B cell (primary cell): ENCODE data around the gene UBL5. TPM values are rescaled to one million over a fixed set of nuclear protein-coding genes. Genes with fewer than 3 reads are reported as not detected.

Source experiments
- ATAC-seq: fragments of 200-7000 bp; cut with Tn5 transposase; one replicate; pipeline ENCODE4 v1.10.0; 2021; ENCODE audit warnings: low read depth, mild to moderate bottlenecking, moderate number of reproducible peaks, moderate library complexity
- CTCF ChIA-PET: fragments of 350-600 bp; sonication (Branson Sonifier 250); formaldehyde crosslinking; loops from one replicate; lab custom pipeline; 2021; ENCODE audit warnings: antibody characterized with exemption, inconsistent platforms; lab: Charles Lee
- POLR2A ChIA-PET: fragments of 350-600 bp; sonication (Branson Sonifier 250); formaldehyde crosslinking; loops from one replicate; lab custom pipeline; 2021; ENCODE audit warnings: antibody characterized with exemption; lab: Charles Lee
- DNase-seq: peaks from one replicate; pipeline ENCODE4 v3.0.0; 2013
- H2AFZ ChIP-seq: 2 replicates; pipeline ENCODE4 v1.6.1; 2012; ENCODE audit warnings: mild to moderate bottlenecking, low read depth, low read length; ENCODE audit not compliant: insufficient read depth, poor library complexity, severe bottlenecking
- H3K27ac ChIP-seq, 2 donors: 1 replicate in 1 of 2; 2 replicates in 1 of 2; pipeline ENCODE4 v1.5.1; 2012 to 2013; ENCODE audit warnings: low read length in 2 of 2, mild to moderate bottlenecking in 2 of 2, moderate library complexity in 1 of 2
- H3K27me3 ChIP-seq, 4 experiments: fragments of 200-600 bp in 1 of 4; sonication (generic) in 1 of 4; replicated peaks in 1 of 4; 1 replicate in 2 of 4; 2 replicates in 2 of 4; pipeline versions ENCODE4 v1.6.1 to v1.7.0; 2013 to 2016; ENCODE audit warnings: low read length in 3 of 4, mild to moderate bottlenecking in 2 of 4, mixed read lengths in 1 of 4, moderate library complexity in 1 of 4; ENCODE audit not compliant: insufficient read depth in 4 of 4, control insufficient read depth in 3 of 4; ENCODE audit errors: control extremely low read depth in 1 of 4
- H3K36me3 ChIP-seq, 2 experiments: replicated peaks in 1 of 2; 1 replicate in 1 of 2; 2 replicates in 1 of 2; pipeline versions ENCODE4 v1.6.1 to v1.7.1; 2013; ENCODE audit warnings: low read length in 1 of 2; ENCODE audit not compliant: insufficient read depth in 2 of 2, control insufficient read depth in 1 of 2; ENCODE audit errors: control extremely low read depth in 1 of 2, extremely low read depth in 1 of 2
- H3K4me1 ChIP-seq, 2 donors: fragments of 200-600 bp in 1 of 2; sonication (generic) in 1 of 2; 1 replicate in 1 of 2; 2 replicates in 1 of 2; pipeline versions ENCODE4 v1.5.1 to v1.6.1; 2013 to 2017; ENCODE audit warnings: low read length in 2 of 2; ENCODE audit not compliant: control insufficient read depth in 2 of 2, insufficient read depth in 2 of 2
- H3K4me2 ChIP-seq: replicated peaks from 2 replicates; pipeline ENCODE3; 2012; ENCODE audit warnings: mild to moderate bottlenecking, low read depth, low read length; ENCODE audit not compliant: poor library complexity, severe bottlenecking
- H3K4me3 ChIP-seq, 5 experiments: fragments of 200-600 bp in 1 of 5; sonication (generic) in 1 of 5; 1 replicate in 3 of 5; 2 replicates in 2 of 5; pipeline versions ENCODE4 v1.5.1 to v1.7.0; 2011 to 2016; ENCODE audit warnings: low read length in 4 of 5, mild to moderate bottlenecking in 4 of 5, low read depth in 2 of 5, control low read depth in 1 of 5, moderate library complexity in 1 of 5; ENCODE audit not compliant: insufficient read depth in 1 of 5; ENCODE audit errors: control extremely low read depth in 1 of 5, extremely low read depth in 1 of 5
- H3K79me2 ChIP-seq: fragments of 200-600 bp; sonication (generic); one replicate; pipeline ENCODE4 v1.6.0; 2016; ENCODE audit warnings: low read length; ENCODE audit not compliant: control insufficient read depth, insufficient read depth
- H3K9ac ChIP-seq: fragments of 200-600 bp; sonication (generic); 2 replicates; pipeline ENCODE4 v1.6.1; 2017; ENCODE audit warnings: mild to moderate bottlenecking, low read length, moderate library complexity
- H3K9me3 ChIP-seq, 3 donors: one replicate each; pipeline versions ENCODE4 v1.6.1 to v1.7.1; 2013; ENCODE audit warnings: low read length in 2 of 3; ENCODE audit not compliant: control insufficient read depth in 2 of 3, insufficient read depth in 1 of 3; ENCODE audit errors: control extremely low read depth in 1 of 3
- H4K20me1 ChIP-seq: 2 replicates; pipeline ENCODE4 v1.6.0; 2012; ENCODE audit warnings: mild to moderate bottlenecking, low read length; ENCODE audit not compliant: insufficient read depth, control insufficient read depth, poor library complexity, severe bottlenecking
- H3K27ac Mint-ChIP-seq: one replicate; pipeline ENCODE4 v1.8.0; 2021; ENCODE audit warnings: mixed read lengths
- H3K27me3 Mint-ChIP-seq: one replicate; pipeline ENCODE4 v1.8.0; 2021; ENCODE audit warnings: mixed read lengths
- H3K4me1 Mint-ChIP-seq: one replicate; pipeline ENCODE4 v1.8.0; 2021; ENCODE audit warnings: mixed read lengths
- H3K4me3 Mint-ChIP-seq: one replicate; pipeline ENCODE4 v1.8.0; 2021; ENCODE audit warnings: mixed read lengths
- H3K9me3 Mint-ChIP-seq: one replicate; pipeline ENCODE4 v1.8.0; 2022; ENCODE audit warnings: mixed read lengths; ENCODE audit not compliant: insufficient read depth
- EZH2 ChIP-seq: IDR thresholded peaks from 2 replicates; pipeline ENCODE4 v1.6.1; 2012; ENCODE audit warnings: borderline replicate concordance, low read depth, mild to moderate bottlenecking, moderate library complexity, low read length; ENCODE audit not compliant: insufficient read depth, poor library complexity, severe bottlenecking
- WGBS: methylation state at CpG from one replicate; pipeline ENCODE4 v1.1.5; 2013; ENCODE audit warnings: missing lambda C conversion rate; ENCODE audit not compliant: insufficient coverage; 5-methylcytosine and 5-hydroxymethylcytosine counted together
- intact Hi-C: fragments of 100-400 bp; cut with micrococcal nuclease; formaldehyde crosslinking; loops from one replicate; pipeline ENCODE4 v1.10.0; 2022
- polyA plus RNA-seq: library from polyadenylated mRNA; depleted of rRNA; stranded (reverse); fragments of >200 nt; gene quantifications from 2 replicates; pipeline ENCODE4 v1.2.3, GENCODE V29; 2012
- total RNA-seq, 2 donors: library from RNA; stranded (reverse); fragments of 120-200 nt in 1 of 2; gene quantifications; 1 replicate in 1 of 2; 2 replicates in 1 of 2; pipeline versions ENCODE4 v1.2.3 to v1.2.4, GENCODE V29; 2013 to 2022
- TF ChIP-seq, protein P1 (sequence below): fragments of 200-600 bp; IDR thresholded peaks from one replicate; pipeline ENCODE4 v1.8.0; 2022; ENCODE audit warnings: antibody characterized with exemption, mild to moderate bottlenecking

Gene UBL5
- total and polyA plus RNA-seq, 2 donors (not counting 1 experiment from before 2014, with no cell fraction given): 183 to 315 TPM

GRCh38 chr19:9872618-9873242 lies 45.0 kb downstream of the UBL5 start:
- no peaks in the 10 kb centered on the region for H3K79me2 ChIP-seq
- H3K4me1 Mint-ChIP-seq: no peaks in the 10 kb centered on the region
- no peaks in the 10 kb centered on the region for H4K20me1 ChIP-seq
- H3K9ac ChIP-seq: no peak overlapping the region
- H3K36me3 ChIP-seq: no peaks in the 10 kb centered on the region
- peaks cover 14% of the 10 kb centered on the region for H3K27me3 Mint-ChIP-seq
- H3K9me3 ChIP-seq: peaks cover 0 to 2% (median 0%) of the 10 kb centered on the region in 3 donors
- DNase-seq (no peak), ATAC-seq (no peak)
- CTCF ChIA-PET: interaction anchor here (0.7 kb wide), 1 partner anchor 1867 kb away, joined by 3 read pairs; the partner anchor contains the start of gene ELAVL1
- WGBS: 92% methylated on average over 7 of the region's 8 CpGs
- H3K4me2 ChIP-seq: no peak overlapping the region
- POLR2A ChIA-PET: no interaction called here
- TF ChIP-seq, protein P1, sequence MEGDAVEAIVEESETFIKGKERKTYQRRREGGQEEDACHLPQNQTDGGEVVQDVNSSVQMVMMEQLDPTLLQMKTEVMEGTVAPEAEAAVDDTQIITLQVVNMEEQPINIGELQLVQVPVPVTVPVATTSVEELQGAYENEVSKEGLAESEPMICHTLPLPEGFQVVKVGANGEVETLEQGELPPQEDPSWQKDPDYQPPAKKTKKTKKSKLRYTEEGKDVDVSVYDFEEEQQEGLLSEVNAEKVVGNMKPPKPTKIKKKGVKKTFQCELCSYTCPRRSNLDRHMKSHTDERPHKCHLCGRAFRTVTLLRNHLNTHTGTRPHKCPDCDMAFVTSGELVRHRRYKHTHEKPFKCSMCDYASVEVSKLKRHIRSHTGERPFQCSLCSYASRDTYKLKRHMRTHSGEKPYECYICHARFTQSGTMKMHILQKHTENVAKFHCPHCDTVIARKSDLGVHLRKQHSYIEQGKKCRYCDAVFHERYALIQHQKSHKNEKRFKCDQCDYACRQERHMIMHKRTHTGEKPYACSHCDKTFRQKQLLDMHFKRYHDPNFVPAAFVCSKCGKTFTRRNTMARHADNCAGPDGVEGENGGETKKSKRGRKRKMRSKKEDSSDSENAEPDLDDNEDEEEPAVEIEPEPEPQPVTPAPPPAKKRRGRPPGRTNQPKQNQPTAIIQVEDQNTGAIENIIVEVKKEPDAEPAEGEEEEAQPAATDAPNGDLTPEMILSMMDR: no peak
- TF ChIP-seq EZH2: no peak
- intact Hi-C loops: no loop called here
- no peak overlapping the region for H3K27ac Mint-ChIP-seq
- H3K4me3 Mint-ChIP-seq: no peak overlapping the region
- H2AFZ ChIP-seq: no peak overlapping the region
- no peaks in the 10 kb centered on the region for H3K27me3 ChIP-seq
- no peak overlapping the region for H3K27ac ChIP-seq
- H3K4me3 ChIP-seq: no peak overlapping the region
- H3K4me1 ChIP-seq: no peaks in the 10 kb centered on the region
- no peaks in the 10 kb centered on the region for H3K9me3 Mint-ChIP-seq

- peaks cover 0 to 8% (median 0%) of the 10 kb centered on the region in 3 donors for H3K9me3 ChIP-seq
- no peak overlapping the region for H3K4me3 ChIP-seq
- no peaks in the 10 kb centered on the region for H4K20me1 ChIP-seq
- H3K9ac ChIP-seq: no peak overlapping the region
- H3K4me2 ChIP-seq: no peak overlapping the region
- no peak overlapping the region for H3K27ac ChIP-seq
- ATAC-seq (no peak), DNase-seq (no peak)
- H2AFZ ChIP-seq: no peak overlapping the region
- Mint-ChIP-seq H3K4me3 (no peak overlapping the region), H3K4me1 (no peaks in the 10 kb centered on the region), H3K27ac (no peak overlapping the region), H3K9me3 (no peaks in the 10 kb centered on the region), H3K27me3 (peaks cover 17% of the 10 kb centered on the region)
- intact Hi-C loops: no loop called here
- ChIA-PET POLR2A (no interaction called here), CTCF (no interaction called here)
- no peaks in the 10 kb centered on the region for H3K79me2 ChIP-seq
- H3K36me3 ChIP-seq: no peaks in the 10 kb centered on the region
- WGBS: 58% methylated on average over 10 of the region's 13 CpGs
- H3K27me3 ChIP-seq: no peaks in the 10 kb centered on the region
- H3K4me1 ChIP-seq: no peaks in the 10 kb centered on the region
- no peak for TF ChIP-seq EZH2
- TF ChIP-seq, protein P1: no peak
Measured at GRCh38 chr19:9875031-9875627, 47.4 kb downstream of the UBL5 start.
